Type B pancreatic cell (in vitro differentiated cells): ENCODE results near the gene DUOX2. TPM values are rescaled to one million over a fixed set of nuclear protein-coding genes. Genes with fewer than 3 reads are reported as not detected.

Experiments used
- DNase-seq: peaks from one replicate; pipeline ENCODE4 v3.0.0; 2021; ENCODE audit warnings: mixed read lengths; ENCODE audit not compliant: unreplicated experiment; ENCODE audit errors: extremely low spot score
- H3K27ac Mint-ChIP-seq: 2 replicates; pipeline ENCODE4 v1.8.0; 2021; ENCODE audit warnings: mild to moderate bottlenecking, mixed read lengths
- H3K27me3 Mint-ChIP-seq: 2 replicates; pipeline ENCODE4 v1.8.0; 2021; ENCODE audit warnings: mixed read lengths
- H3K36me3 Mint-ChIP-seq: 2 replicates; pipeline ENCODE4 v1.8.0; 2021; ENCODE audit warnings: mixed read lengths
- H3K4me1 Mint-ChIP-seq: one replicate; pipeline ENCODE4 v1.8.0; 2021; ENCODE audit warnings: mixed read lengths; ENCODE audit not compliant: unreplicated experiment
- H3K4me3 Mint-ChIP-seq: 2 replicates; pipeline ENCODE4 v1.8.0; 2021; ENCODE audit warnings: mild to moderate bottlenecking, mixed read lengths
- H3K9me3 Mint-ChIP-seq: 2 replicates; pipeline ENCODE4 v1.8.0; 2021; ENCODE audit warnings: mixed read lengths
- CTCF ChIP-seq: fragments of 200-600 bp; sonication (generic); conservative IDR thresholded peaks from 2 replicates; pipeline ENCODE4 v1.5.0; 2021; ENCODE audit warnings: antibody characterized with exemption, mild to moderate bottlenecking
- total RNA-seq: library from RNA; stranded (reverse); gene quantifications from 2 replicates; pipeline ENCODE4 v1.2.1, GENCODE V29; 2021; ENCODE audit warnings: low replicate concordance

The DUOX2 gene
- total RNA-seq, 1 donor from 2014 or later, result 3.1 TPM

GRCh38 chr15:45121706-45122417 lies 7.9 kb upstream of the DUOX2 start:
- Mint-ChIP-seq H3K27me3 (peaks cover 57% of the 10 kb centered on the region), H3K9me3 (peaks cover 6% of the 10 kb centered on the region), H3K27ac (no peak overlapping the region), H3K4me1 (peaks cover 11% of the 10 kb centered on the region), H3K36me3 (peaks cover 3% of the 10 kb centered on the region), H3K4me3 (no peak overlapping the region)
- TF ChIP-seq CTCF, result no peak
- no peak for DNase-seq

- H3K27me3 Mint-ChIP-seq, result peaks cover 55% of the 10 kb centered on the region
- TF ChIP-seq CTCF, result no peak
- H3K4me1 Mint-ChIP-seq, result peaks cover 11% of the 10 kb centered on the region
- no peak for DNase-seq
- H3K9me3 Mint-ChIP-seq, result peaks cover 6% of the 10 kb centered on the region
- H3K4me3 Mint-ChIP-seq, result no peak overlapping the region
- H3K36me3 Mint-ChIP-seq, result peaks cover 3% of the 10 kb centered on the region
- no peak overlapping the region for H3K27ac Mint-ChIP-seq
These were observed 7.0 kb upstream of the DUOX2 start for GRCh38 chr15:45121020-45121419.

GRCh38 chr15:45120081-45120972 lies 6.4 kb upstream of the DUOX2 start:
- H3K36me3 Mint-ChIP-seq, result peaks cover 3% of the 10 kb centered on the region
- peaks cover 6% of the 10 kb centered on the region for H3K9me3 Mint-ChIP-seq
- peaks cover 11% of the 10 kb centered on the region for H3K4me1 Mint-ChIP-seq
- no peak overlapping the region for H3K4me3 Mint-ChIP-seq
- TF ChIP-seq CTCF, result no peak
- no peak overlapping the region for H3K27ac Mint-ChIP-seq
- H3K27me3 Mint-ChIP-seq, result peaks cover 54% of the 10 kb centered on the region
- DNase-seq, result no peak

- peaks cover 56% of the 10 kb centered on the region for H3K27me3 Mint-ChIP-seq
- peaks cover 11% of the 10 kb centered on the region for H3K4me1 Mint-ChIP-seq
- H3K9me3 Mint-ChIP-seq, result peaks cover 6% of the 10 kb centered on the region
- no peak for DNase-seq
- H3K36me3 Mint-ChIP-seq, result peaks cover 3% of the 10 kb centered on the region
- no peak overlapping the region for H3K27ac Mint-ChIP-seq
- H3K4me3 Mint-ChIP-seq, result no peak overlapping the region
- TF ChIP-seq CTCF, result no peak
These were observed 5.0 kb upstream of the DUOX2 start for GRCh38 chr15:45118996-45119395.

GRCh38 chr15:45118131-45118588 lies 4.2 kb upstream of the DUOX2 start:
- peak; percentile 87 for DNase-seq
- Mint-ChIP-seq H3K27ac (peak overlapping the region; percentile 45), H3K27me3 (peaks cover 56% of the 10 kb centered on the region), H3K4me3 (peak overlapping the region; percentile 68), H3K4me1 (peaks cover 11% of the 10 kb centered on the region), H3K36me3 (peaks cover 3% of the 10 kb centered on the region), H3K9me3 (peaks cover 6% of the 10 kb centered on the region)
- peak; percentile 98 for TF ChIP-seq CTCF
